OCI-LY7 (cell line): ENCODE results near the gene RNASE4. TPM values are rescaled to one million over a fixed set of nuclear protein-coding genes. Genes with fewer than 3 reads are reported as not detected.

Source experiments
- BruUV-seq: library from RNA; stranded (reverse); fragments of 400-500 nt; replicated peaks from 2 replicates; lab custom pipeline; 2021; lab: Mats Ljungman, UMichigan
- CTCF ChIA-PET: fragments of 300-600 bp; sonication (Branson Sonifier 250); formaldehyde crosslinking; loops from one replicate; lab custom pipeline; 2022; ENCODE audit warnings: antibody characterized with exemption; ENCODE audit not compliant: unreplicated experiment; lab: Charles Lee
- POLR2A ChIA-PET: fragments of 300-600 bp; sonication (Branson Sonifier 250); formaldehyde crosslinking; loops from one replicate; lab custom pipeline; 2022; ENCODE audit warnings: antibody characterized with exemption; lab: Charles Lee
- DNase-seq: peaks from one replicate; pipeline ENCODE4 v3.0.0-alpha.2; 2015; ENCODE audit warnings: low spot score
- H2AFZ ChIP-seq: fragments of 200-600 bp; sonication (generic), shearing (Covaris generic); 2 replicates; pipeline ENCODE4 v1.6.1; 2014; ENCODE audit warnings: mild to moderate bottlenecking, antibody characterized with exemption, low read length, moderate library complexity
- H3K27ac ChIP-seq: fragments of 200-600 bp; sonication (generic); 2 replicates; pipeline ENCODE4 v1.5.1; 2014; ENCODE audit warnings: mixed run types, low read depth, mild to moderate bottlenecking, moderate library complexity, low read length, inconsistent platforms; ENCODE audit not compliant: poor library complexity, severe bottlenecking
- H3K36me3 ChIP-seq: fragments of 200-600 bp; sonication (generic); 2 replicates; pipeline ENCODE4 v1.6.1; 2014; ENCODE audit warnings: mild to moderate bottlenecking, antibody characterized with exemption, low read length, moderate library complexity, mixed read lengths; ENCODE audit not compliant: insufficient read depth
- H3K4me1 ChIP-seq: fragments of 200-600 bp; sonication (generic); 2 replicates; pipeline ENCODE4 v1.5.1; 2014; ENCODE audit warnings: mild to moderate bottlenecking, low read length; ENCODE audit not compliant: insufficient read depth, poor library complexity, severe bottlenecking
- H3K4me2 ChIP-seq: fragments of 200-600 bp; sonication (generic); 2 replicates; pipeline ENCODE4 v1.6.1; 2014; ENCODE audit warnings: mild to moderate bottlenecking, low read length
- H3K4me3 ChIP-seq: fragments of 200-600 bp; sonication (generic); 2 replicates; pipeline ENCODE4 v1.5.1; 2014; ENCODE audit warnings: mild to moderate bottlenecking, low read depth, low read length; ENCODE audit not compliant: poor library complexity, severe bottlenecking
- H3K79me2 ChIP-seq: fragments of 200-600 bp; sonication (generic); 2 replicates; pipeline ENCODE4 v1.6.1; 2016; ENCODE audit warnings: low read depth, mild to moderate bottlenecking, low read length, moderate library complexity, mixed read lengths; ENCODE audit not compliant: insufficient read depth
- H3K9me2 ChIP-seq: fragments of 200-600 bp; sonication (generic); 2 replicates; pipeline ENCODE4 v1.6.1; 2016; ENCODE audit warnings: mild to moderate bottlenecking, low read length, mixed read lengths; ENCODE audit not compliant: insufficient read depth
- H3K9me3 ChIP-seq: fragments of 200-600 bp; sonication (generic); 2 replicates; pipeline ENCODE4 v1.6.1; 2014; ENCODE audit warnings: mild to moderate bottlenecking, mixed run types, low read length, mixed read lengths
- H4K20me1 ChIP-seq: fragments of 200-600 bp; sonication (generic); 2 replicates; pipeline ENCODE4 v1.6.1; 2014; ENCODE audit warnings: mild to moderate bottlenecking, antibody characterized with exemption, low read length, moderate library complexity, mixed read lengths; ENCODE audit not compliant: insufficient read depth
- CTCF ChIP-seq: fragments of 200-600 bp; sonication (generic); conservative IDR thresholded peaks from 2 replicates; pipeline ENCODE4 v1.5.1; 2014; ENCODE audit warnings: mild to moderate bottlenecking, antibody characterized with exemption, low read length, moderate library complexity, mixed read lengths
- EZH2phosphoT487 ChIP-seq: fragments of 200-600 bp; sonication (generic); IDR thresholded peaks from 2 replicates; pipeline ENCODE4 v1.6.1; 2018; ENCODE audit warnings: low read depth, borderline replicate concordance, mild to moderate bottlenecking, mixed run types, antibody characterized with exemption, low read length, moderate library complexity, mixed read lengths
- intact Hi-C: fragments of 100-400 bp; cut with micrococcal nuclease; formaldehyde crosslinking; loops from one replicate; pipeline ENCODE4 v1.10.0; 2022; ENCODE audit not compliant: unreplicated experiment
- total RNA-seq, 2 experiments: library from RNA; depleted of rRNA in 1 of 2; stranded (reverse); fragments of >200 nt in 1 of 2; shearing (Covaris generic) in 1 of 2; gene quantifications; 2 replicates each; pipeline ENCODE4 v1.2.3, GENCODE V29; 2014 to 2022

RNASE4 gene
- total RNA-seq, 2 experiments from 2014 or later: not detected

DNA sequence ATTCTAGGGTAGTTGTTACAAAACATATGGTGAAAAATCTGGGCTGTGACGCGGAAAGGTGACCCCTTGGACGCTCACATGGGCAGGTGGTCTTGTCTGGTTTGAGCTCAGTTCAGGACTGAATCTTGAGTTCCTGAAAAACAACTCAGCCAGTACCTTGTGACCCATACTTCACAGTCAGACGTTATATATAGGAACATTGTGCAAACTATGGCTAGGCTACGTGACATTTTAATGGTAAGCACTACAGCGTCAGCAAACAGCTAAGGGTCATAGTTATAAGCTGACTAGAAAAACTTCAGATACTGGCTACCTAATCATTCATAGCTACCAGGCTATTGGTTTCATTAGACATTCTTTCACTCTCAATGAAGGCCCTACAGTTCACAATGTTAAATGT, 46.5 kb downstream of the RNASE4 start:
- Histone ChIP-seq H3K4me1 (no peaks in the 10 kb centered on the region), H4K20me1 (no peaks in the 10 kb centered on the region), H3K9me2 (no peaks in the 10 kb centered on the region), H3K79me2 (no peaks in the 10 kb centered on the region), H3K27ac (no peak overlapping the region), H3K9me3 (no peaks in the 10 kb centered on the region), H3K4me3 (no peak overlapping the region), H3K36me3 (no peaks in the 10 kb centered on the region), H2AFZ (no peak overlapping the region), H3K4me2 (no peak overlapping the region)
- DNase-seq: no peak
- POLR2A ChIA-PET: interaction anchor here (0.6 to 1.2 kb wide), 2 partner anchors 8 to 13 kb away, joined by 3 to 5 read pairs; no protein-coding TSS in a partner anchor
- CTCF ChIA-PET: no interaction called here
- intact Hi-C loops: no loop called here
- no TSS peak for BruUV-seq
- no peak for TF ChIP-seq CTCF
- TF ChIP-seq EZH2phosphoT487: no peak

GRCh38 chr14:20732477-20732876, 48.1 kb downstream of the RNASE4 start:
- Histone ChIP-seq H3K9me2 (no peaks in the 10 kb centered on the region), H3K36me3 (no peaks in the 10 kb centered on the region), H3K27ac (no peak overlapping the region), H3K4me3 (no peak overlapping the region), H3K4me2 (no peak overlapping the region), H2AFZ (no peak overlapping the region), H3K4me1 (no peaks in the 10 kb centered on the region), H4K20me1 (no peaks in the 10 kb centered on the region), H3K79me2 (no peaks in the 10 kb centered on the region), H3K9me3 (no peaks in the 10 kb centered on the region)
- no TSS peak for BruUV-seq
- POLR2A ChIA-PET: interaction anchor here (0.9 kb wide), 1 partner anchor 48 kb away, joined by 4 read pairs; no protein-coding TSS in a partner anchor
- CTCF ChIA-PET: no interaction called here
- no peak for DNase-seq
- no peak for TF ChIP-seq EZH2phosphoT487
- no peak for TF ChIP-seq CTCF
- intact Hi-C loops: no loop called here

GRCh38 chr14:20732979-20733635, 48.7 kb downstream of the RNASE4 start:
- ChIA-PET POLR2A (interaction anchor here (0.9 kb wide), 1 partner anchor 47 kb away, joined by 4 read pairs; no protein-coding TSS in a partner anchor), CTCF (no interaction called here)
- H3K79me2 ChIP-seq: no peaks in the 10 kb centered on the region
- DNase-seq: no peak
- H3K9me3 ChIP-seq: no peaks in the 10 kb centered on the region
- H3K27ac ChIP-seq: no peak overlapping the region
- TF ChIP-seq CTCF (no peak), EZH2phosphoT487 (no peak)
- no peaks in the 10 kb centered on the region for H4K20me1 ChIP-seq
- no peak overlapping the region for H3K4me3 ChIP-seq
- H3K4me2 ChIP-seq: no peak overlapping the region
- H3K36me3 ChIP-seq: no peaks in the 10 kb centered on the region
- intact Hi-C loops: no loop called here
- H3K9me2 ChIP-seq: no peaks in the 10 kb centered on the region
- H2AFZ ChIP-seq: no peak overlapping the region
- BruUV-seq: no TSS peak
- no peaks in the 10 kb centered on the region for H3K4me1 ChIP-seq
